ENCODE results near the gene RSAD1.

GRCh38 chr17:50517011-50517410, 38.4 kb downstream of the RSAD1 start:
- TF ChIP-seq POLR2A (IDR thresholded peaks at IDR 0.05) (no peak), CTCF (IDR thresholded peaks at IDR 0.05) (no peak)

Measured in heart left ventricle (tissue), 13 donors.